Naive thymus-derived CD4-positive, alpha-beta T cell (primary cell): ENCODE data around the gene MGAT3. TPM values are rescaled to one million over a fixed set of nuclear protein-coding genes. Genes with fewer than 3 reads are reported as not detected.
"Not testable (repeated sequence)": the region's sequence is repeated elsewhere in the genome, so short reads cannot be mapped to it uniquely, and the experiment has no call there.

Experiments used
- ATAC-seq: fragments of 150-1000 bp; cut with Tn5 transposase; 2 replicates; pipeline ENCODE4 v1.10.0; 2021; ENCODE audit warnings: mild to moderate bottlenecking, moderate library complexity
- CTCF ChIA-PET: fragments of 350-600 bp; sonication (Branson Sonifier 250); formaldehyde crosslinking; loops from one replicate; lab custom pipeline; 2021; ENCODE audit warnings: antibody characterized with exemption; lab: Charles Lee
- POLR2A ChIA-PET: fragments of 350-600 bp; sonication (Branson Sonifier 250); formaldehyde crosslinking; loops from one replicate; lab custom pipeline; 2021; ENCODE audit warnings: antibody characterized with exemption, inconsistent platforms; lab: Charles Lee
- DNase-seq, 9 donors: peaks; one replicate each; pipeline versions ENCODE4 v3.0.0 to v3.0.0-alpha.2; 2020 to 2022; ENCODE audit warnings: mixed read lengths in 1 of 9
- H3K27ac ChIP-seq: one replicate; pipeline ENCODE4 v1.7.0; 2013; ENCODE audit warnings: mild to moderate bottlenecking, low read depth, low read length, moderate library complexity
- H3K27me3 ChIP-seq, 2 donors: one replicate each; pipeline ENCODE4 v1.7.0; 2013; ENCODE audit warnings: low read length in 2 of 2, mild to moderate bottlenecking in 2 of 2, moderate library complexity in 2 of 2; ENCODE audit not compliant: control insufficient read depth in 2 of 2, insufficient read depth in 2 of 2
- H3K36me3 ChIP-seq, 3 experiments: 1 replicate in 2 of 3; 2 replicates in 1 of 3; pipeline ENCODE4 v1.7.0; 2013; ENCODE audit warnings: low read length in 3 of 3, mild to moderate bottlenecking in 3 of 3, moderate library complexity in 1 of 3; ENCODE audit not compliant: insufficient read depth in 3 of 3, control insufficient read depth in 2 of 3
- H3K4me1 ChIP-seq, 2 donors: one replicate each; pipeline ENCODE4 v1.7.0; 2013; ENCODE audit warnings: low read length in 2 of 2, mild to moderate bottlenecking in 2 of 2, moderate library complexity in 1 of 2; ENCODE audit not compliant: control insufficient read depth in 2 of 2, insufficient read depth in 2 of 2
- H3K4me3 ChIP-seq: 2 replicates; pipeline ENCODE4 v1.7.0; 2013; ENCODE audit warnings: mild to moderate bottlenecking, low read length
- H3K9me3 ChIP-seq, 3 experiments: 1 replicate in 2 of 3; 2 replicates in 1 of 3; pipeline ENCODE4 v1.7.0; 2013; ENCODE audit warnings: low read length in 3 of 3; ENCODE audit not compliant: control insufficient read depth in 2 of 3
- H3K27ac Mint-ChIP-seq, 9 donors: one replicate each; pipeline ENCODE4 v1.8.0; 2020 to 2022; ENCODE audit warnings: mixed read lengths in 9 of 9, mild to moderate bottlenecking in 8 of 9, moderate library complexity in 5 of 9, inconsistent platforms in 2 of 9
- H3K27me3 Mint-ChIP-seq, 5 donors: one replicate each; pipeline ENCODE4 v1.8.0; 2021 to 2022; ENCODE audit warnings: mixed read lengths in 5 of 5, mild to moderate bottlenecking in 1 of 5
- H3K36me3 Mint-ChIP-seq, 5 donors: one replicate each; pipeline ENCODE4 v1.8.0; 2020 to 2022; ENCODE audit warnings: mixed read lengths in 5 of 5, mild to moderate bottlenecking in 3 of 5, inconsistent platforms in 1 of 5
- H3K4me1 Mint-ChIP-seq, 7 donors: one replicate each; pipeline ENCODE4 v1.8.0; 2020 to 2022; ENCODE audit warnings: mixed read lengths in 7 of 7, mild to moderate bottlenecking in 3 of 7, inconsistent platforms in 1 of 7
- H3K4me3 Mint-ChIP-seq, 10 donors: one replicate each; pipeline ENCODE4 v1.8.0; 2020 to 2022; ENCODE audit warnings: mild to moderate bottlenecking in 10 of 10, mixed read lengths in 10 of 10, moderate library complexity in 6 of 10, inconsistent platforms in 2 of 10
- H3K9me3 Mint-ChIP-seq, 11 donors: one replicate each; pipeline ENCODE4 v1.8.0; 2020 to 2022; ENCODE audit warnings: mixed read lengths in 11 of 11, mild to moderate bottlenecking in 4 of 11, inconsistent platforms in 1 of 11, moderate library complexity in 1 of 11
- intact Hi-C, 2 donors: fragments of 100-400 bp; cut with micrococcal nuclease; formaldehyde crosslinking; loops; one replicate each; pipeline ENCODE4 v1.15.1; 2023
- polyA plus RNA-seq, 2 donors: library from polyadenylated mRNA; unstranded; fragments of 300-500 nt; fragmentation: Illumina TruSeq; gene quantifications; one replicate each; pipeline ENCODE4 v1.2.3, GENCODE V29; 2021
- total RNA-seq, 6 experiments: library from RNA in 5 of 6; stranded (reverse) in 5 of 6; gene quantifications; 1 replicate in 5 of 6; 2 replicates in 1 of 6; pipeline ENCODE4 v1.2.3 and lab custom pipeline; 2021 to 2026

Gene MGAT3
- total and polyA plus RNA-seq, 7 experiments from 2014 or later, result 0.57 to 3.2 (median 1.0) TPM; not detected in 2

DNA sequence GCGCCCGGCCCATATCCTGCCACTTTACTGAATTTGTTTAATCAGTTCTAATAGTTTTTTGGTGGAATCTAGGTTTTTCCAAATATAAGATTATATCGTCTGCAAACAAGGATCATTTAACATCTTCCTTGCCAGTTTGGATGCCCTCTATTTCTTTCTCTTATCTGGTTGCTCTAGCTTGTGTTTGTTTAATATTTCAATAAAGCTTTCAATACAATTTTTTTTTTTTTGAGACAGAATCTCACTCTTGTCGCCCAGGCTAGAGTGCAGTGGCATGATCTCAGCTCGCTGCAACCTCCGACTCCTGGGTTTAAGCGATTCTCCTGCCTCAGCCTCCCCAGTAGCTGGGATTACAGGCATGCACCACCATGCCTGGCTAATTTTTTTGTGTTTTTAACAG lies 43.6 kb upstream of the MGAT3 start:
- Histone ChIP-seq H3K4me1 (peaks cover 12 to 62% of the 10 kb centered on the region in 2 donors), H3K36me3 (peaks cover 0 to 21% (median 12%) of the 10 kb centered on the region in 3 experiments), H3K27ac (peak overlapping the region; percentile 38)
- not testable (repeated sequence) for H3K9me3 ChIP-seq, H3K9me3 Mint-ChIP-seq, ATAC-seq, H3K27me3 ChIP-seq, DNase-seq, H3K4me3 ChIP-seq, H3K27me3 Mint-ChIP-seq
- Mint-ChIP-seq H3K36me3 (peaks cover 0 to 15% (median 5%) of the 10 kb centered on the region in 5 donors), H3K4me3 (peak overlapping the region in 9 of 10 donors; percentile 41 to 76 (median 69)), H3K4me1 (peaks cover 49 to 92% (median 70%) of the 10 kb centered on the region in 7 donors), H3K27ac (peak overlapping the region; percentile 58 to 93 (median 78))
- CTCF ChIA-PET, result interaction anchor here (1.1 to 4.5 kb wide), 4 partner anchors 10 to 116 kb away, joined by 5 to 39 read pairs (median 6); partner anchors contain the start of gene TAB1
- intact Hi-C loops, result loop anchor here in 1 of 2 donors (5.0 to 10.0 kb wide), 2 partner anchors 68 to 79 kb away; partner anchors contain the start of gene SYNGR1
- POLR2A ChIA-PET, result interaction anchor here (0.6 to 9.1 kb wide), 10 partner anchors 9 to 803 kb away, joined by 3 to 75 read pairs (median 6); partner anchors contain the start of genes ATF4, MIEF1, RPL3 and TAB1

DNA sequence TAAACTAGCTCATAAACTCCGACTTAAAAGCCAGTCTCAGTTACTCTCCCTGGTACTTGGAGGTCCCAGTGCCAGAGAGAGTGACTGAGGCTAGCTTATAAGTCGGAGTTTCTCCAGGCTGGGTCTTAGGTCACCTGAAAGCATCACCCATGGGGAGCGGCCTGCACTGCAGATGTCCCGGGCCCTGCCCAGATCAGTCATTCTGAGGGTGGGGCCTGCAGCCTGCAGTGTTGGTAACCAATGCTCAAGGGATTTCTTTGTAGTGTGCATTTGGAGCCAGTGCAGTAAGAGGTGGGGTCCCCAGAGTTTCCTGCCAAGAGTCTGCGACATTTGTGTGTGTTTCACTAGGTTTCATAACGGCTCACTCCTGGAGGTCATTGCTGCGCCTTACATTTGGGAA lies 42.4 kb upstream of the MGAT3 start:
- intact Hi-C loops, result loop anchor here in 1 of 2 donors (5.0 to 10.0 kb wide), 2 partner anchors 70 to 78 kb away; partner anchors contain the start of gene SYNGR1
- POLR2A ChIA-PET, result interaction anchor here (0.6 to 9.1 kb wide), 7 partner anchors 10 to 106 kb away, joined by 3 to 75 read pairs (median 4); partner anchors contain the start of genes ATF4 and TAB1

DNA sequence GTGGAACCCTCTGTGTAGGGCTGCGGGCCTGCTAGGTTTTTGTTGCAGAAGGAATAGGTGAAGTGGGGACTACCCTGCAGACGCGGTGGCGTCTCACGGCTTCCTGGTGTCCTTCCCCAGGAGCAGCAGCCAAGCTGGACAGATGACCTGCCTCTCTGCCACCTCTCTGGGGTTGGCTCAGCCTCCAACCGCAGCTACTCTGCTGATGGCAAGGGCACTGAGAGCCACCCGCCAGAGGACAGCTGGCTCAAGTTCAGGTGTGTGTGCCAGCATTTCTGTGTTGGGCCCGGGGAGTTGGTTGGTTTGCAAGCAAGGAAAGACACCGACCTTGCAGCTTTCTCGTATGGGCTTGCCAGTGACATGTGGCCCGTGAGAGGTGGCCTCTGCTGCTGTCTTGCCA lies 41.9 kb upstream of the MGAT3 start:
- no peak overlapping the region for H3K4me3 ChIP-seq
- intact Hi-C loops, result loop anchor here in 1 of 2 donors (5.0 to 10.0 kb wide), 2 partner anchors 70 to 77 kb away; partner anchors contain the start of gene SYNGR1
- peaks cover 0 to 38% (median 12%) of the 10 kb centered on the region in 3 experiments for H3K36me3 ChIP-seq
- Mint-ChIP-seq H3K4me1 (peaks cover 41 to 91% (median 67%) of the 10 kb centered on the region in 7 donors), H3K36me3 (peaks cover 12 to 27% (median 20%) of the 10 kb centered on the region in 5 donors), H3K27me3 (no peaks in the 10 kb centered on the region), H3K9me3 (no peaks in the 10 kb centered on the region), H3K4me3 (peak overlapping the region; percentile 14 to 78 (median 72)), H3K27ac (peak overlapping the region in 6 of 9 donors; percentile 79 to 93 (median 89))
- no peaks in the 10 kb centered on the region for H3K27me3 ChIP-seq
- ChIA-PET CTCF (interaction anchor here (1.1 to 2.8 kb wide), 3 partner anchors 16 to 87 kb away, joined by 3 to 13 read pairs (median 4); partner anchors contain the start of gene TAB1), POLR2A (interaction anchor here (0.8 to 9.1 kb wide), 6 partner anchors 9 to 106 kb away, joined by 3 to 75 read pairs (median 10); partner anchors contain the start of genes ATF4 and TAB1)
- H3K4me1 ChIP-seq, result peaks cover 12 to 62% of the 10 kb centered on the region in 2 donors
- ATAC-seq (no peak), DNase-seq (no peak)
- peak overlapping the region; percentile 38 for H3K27ac ChIP-seq
- no peaks in the 10 kb centered on the region for H3K9me3 ChIP-seq

More for the DNA sequence above, 42.4 kb upstream of the MGAT3 start:
- peaks cover 0 to 33% (median 12%) of the 10 kb centered on the region in 3 experiments for H3K36me3 ChIP-seq
- Mint-ChIP-seq H3K27me3 (no peaks in the 10 kb centered on the region), H3K27ac (peak overlapping the region in 8 of 9 donors; percentile 54 to 93 (median 86)), H3K4me3 (peak overlapping the region; percentile 14 to 78 (median 72)), H3K36me3 (peaks cover 9 to 24% (median 16%) of the 10 kb centered on the region in 5 donors), H3K9me3 (no peaks in the 10 kb centered on the region), H3K4me1 (peaks cover 45 to 94% (median 70%) of the 10 kb centered on the region in 7 donors)
- no peaks in the 10 kb centered on the region for H3K9me3 ChIP-seq
- no peak overlapping the region for H3K4me3 ChIP-seq
- CTCF ChIA-PET, result interaction anchor here (1.0 to 4.5 kb wide), 3 partner anchors 15 to 87 kb away, joined by 3 to 39 read pairs (median 5); partner anchors contain the start of gene TAB1
- ATAC-seq (no peak), DNase-seq (peak in 3 of 9 donors; percentile 22 to 25 (median 23))
- peak overlapping the region; percentile 38 for H3K27ac ChIP-seq
- H3K27me3 ChIP-seq, result no peaks in the 10 kb centered on the region
- H3K4me1 ChIP-seq, result peaks cover 12 to 62% of the 10 kb centered on the region in 2 donors

DNA sequence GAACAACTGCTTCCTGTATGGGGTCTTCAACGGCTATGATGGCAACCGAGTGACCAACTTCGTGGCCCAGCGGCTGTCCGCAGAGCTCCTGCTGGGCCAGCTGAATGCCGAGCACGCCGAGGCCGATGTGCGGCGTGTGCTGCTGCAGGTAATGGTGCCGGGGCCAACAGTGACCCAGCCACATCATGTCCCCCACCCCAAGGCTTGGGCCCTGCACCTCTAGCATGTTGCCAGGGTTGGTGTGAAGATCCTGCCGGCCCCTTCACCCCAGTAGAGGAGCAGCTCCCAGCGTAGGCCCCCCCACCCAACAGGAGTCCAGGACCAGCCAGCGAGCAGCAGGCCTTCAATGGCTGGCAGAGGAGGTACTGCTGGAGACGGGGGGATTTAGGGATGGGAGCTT lies 41.3 kb upstream of the MGAT3 start:
- Mint-ChIP-seq H3K4me1 (peaks cover 40 to 88% (median 65%) of the 10 kb centered on the region in 7 donors), H3K9me3 (no peaks in the 10 kb centered on the region), H3K27ac (peak overlapping the region in 6 of 9 donors; percentile 80 to 93 (median 86)), H3K4me3 (peak overlapping the region in 4 of 10 donors; percentile 71 to 76 (median 72)), H3K27me3 (no peaks in the 10 kb centered on the region), H3K36me3 (peaks cover 12 to 31% (median 21%) of the 10 kb centered on the region in 5 donors)
- Histone ChIP-seq H3K27me3 (no peaks in the 10 kb centered on the region), H3K9me3 (no peaks in the 10 kb centered on the region), H3K4me1 (peaks cover 12 to 61% of the 10 kb centered on the region in 2 donors), H3K36me3 (peaks cover 0 to 44% (median 15%) of the 10 kb centered on the region in 3 experiments), H3K27ac (no peak overlapping the region), H3K4me3 (no peak overlapping the region)
- POLR2A ChIA-PET, result interaction anchor here (0.6 to 9.1 kb wide), 10 partner anchors 9 to 105 kb away, joined by 3 to 75 read pairs (median 4); partner anchors contain the start of genes ATF4 and TAB1
- intact Hi-C loops, result loop anchor here in 1 of 2 donors (10.0 kb wide), 1 partner anchor 71 kb away; the partner anchor contains the start of gene SYNGR1
- CTCF ChIA-PET, result interaction anchor here (0.9 to 2.8 kb wide), 4 partner anchors 16 to 86 kb away, joined by 3 to 13 read pairs (median 4); partner anchors contain the start of gene TAB1
- DNase-seq (no peak), ATAC-seq (no peak)

DNA sequence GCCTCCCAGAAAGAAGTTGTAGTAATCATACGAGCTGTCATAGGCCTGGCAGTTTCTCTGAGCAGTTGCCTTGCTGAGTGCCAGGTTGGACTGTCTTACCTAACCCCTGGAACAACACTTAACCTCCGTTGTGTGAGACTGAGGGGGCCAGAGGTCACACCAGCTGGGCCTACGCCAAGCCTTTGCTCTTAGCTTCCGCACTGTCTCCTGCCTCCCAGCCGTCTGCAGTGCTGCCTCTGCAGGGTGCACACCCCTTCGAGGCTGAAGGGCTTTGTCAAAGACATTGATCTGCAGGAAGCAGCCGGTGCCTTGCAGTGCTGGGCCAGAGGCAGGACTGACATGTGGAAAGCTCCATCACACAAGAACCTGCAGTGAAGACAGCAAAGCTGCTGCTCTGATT lies 40.5 kb upstream of the MGAT3 start:
- ChIA-PET POLR2A (interaction anchor here (0.7 to 9.1 kb wide), 9 partner anchors 9 to 104 kb away, joined by 3 to 75 read pairs (median 4); partner anchors contain the start of genes ATF4 and TAB1), CTCF (interaction anchor here (0.9 to 2.8 kb wide), 3 partner anchors 17 to 80 kb away, joined by 4 to 13 read pairs (median 5); partner anchors contain the start of gene TAB1)
- Mint-ChIP-seq H3K9me3 (no peaks in the 10 kb centered on the region), H3K27me3 (no peaks in the 10 kb centered on the region), H3K27ac (peak overlapping the region; percentile 11 to 90 (median 82)), H3K4me3 (peak overlapping the region in 9 of 10 donors; percentile 33 to 75 (median 69)), H3K36me3 (peaks cover 16 to 39% (median 19%) of the 10 kb centered on the region in 5 donors), H3K4me1 (peaks cover 32 to 84% (median 57%) of the 10 kb centered on the region in 7 donors)
- intact Hi-C loops, result loop anchor here in 1 of 2 donors (1.0 to 10.0 kb wide), 3 partner anchors 28 to 72 kb away; partner anchors contain the start of gene SYNGR1
- no peak overlapping the region for H3K27ac ChIP-seq
- peaks cover 12 to 54% of the 10 kb centered on the region in 2 donors for H3K4me1 ChIP-seq
- H3K27me3 ChIP-seq, result no peaks in the 10 kb centered on the region
- H3K36me3 ChIP-seq, result peaks cover 3 to 52% (median 15%) of the 10 kb centered on the region in 3 experiments
- no peaks in the 10 kb centered on the region for H3K9me3 ChIP-seq
- peak in 7 of 9 donors; percentile 43 to 57 (median 48) for DNase-seq
- ATAC-seq, result no peak
- no peak overlapping the region for H3K4me3 ChIP-seq

DNA sequence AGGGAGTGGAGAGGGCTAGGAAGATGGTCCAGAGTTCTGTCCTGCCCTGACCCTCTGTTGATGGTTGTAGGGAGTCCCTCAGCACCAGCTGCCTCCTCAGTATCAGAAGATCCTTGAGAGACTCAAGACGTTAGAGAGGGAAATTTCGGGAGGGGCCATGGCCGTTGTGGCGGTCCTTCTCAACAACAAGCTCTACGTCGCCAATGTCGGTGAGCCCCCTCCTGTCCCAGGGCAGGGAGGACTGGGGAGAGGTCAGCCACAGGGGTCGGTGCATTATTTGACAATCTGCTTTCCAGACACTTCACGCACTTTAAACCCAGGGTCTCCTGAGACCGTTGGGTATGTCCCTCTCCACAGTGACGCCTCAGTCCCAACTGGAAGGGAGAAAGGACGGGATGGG lies 39.2 kb upstream of the MGAT3 start:
- no peaks in the 10 kb centered on the region for H3K9me3 ChIP-seq
- ChIA-PET POLR2A (interaction anchor here (0.7 to 9.1 kb wide), 5 partner anchors 12 to 88 kb away, joined by 3 to 75 read pairs (median 5); partner anchors contain the start of gene TAB1), CTCF (interaction anchor here (0.6 to 2.8 kb wide), 5 partner anchors 18 to 477 kb away, joined by 3 to 13 read pairs (median 3); partner anchors contain the start of genes MIEF1 and TAB1)
- H3K4me1 ChIP-seq, result peaks cover 0 to 43% of the 10 kb centered on the region in 2 donors
- H3K4me1 Mint-ChIP-seq, result peaks cover 21 to 73% (median 45%) of the 10 kb centered on the region in 7 donors
- H3K27ac ChIP-seq, result no peak overlapping the region
- H3K4me3 ChIP-seq, result no peak overlapping the region
- H3K27me3 ChIP-seq, result no peaks in the 10 kb centered on the region
- intact Hi-C loops, result loop anchor here in 1 of 2 donors (2.0 to 10.0 kb wide), 2 partner anchors 29 to 73 kb away; partner anchors contain the start of gene SYNGR1
- no peak for ATAC-seq
- no peak overlapping the region for H3K27ac Mint-ChIP-seq
- DNase-seq, result no peak
- H3K4me3 Mint-ChIP-seq, result no peak overlapping the region
- H3K9me3 Mint-ChIP-seq, result no peaks in the 10 kb centered on the region
- H3K36me3 ChIP-seq, result peaks cover 8 to 62% (median 15%) of the 10 kb centered on the region in 3 experiments
- H3K36me3 Mint-ChIP-seq, result peaks cover 21 to 48% (median 24%) of the 10 kb centered on the region in 5 donors
- H3K27me3 Mint-ChIP-seq, result no peaks in the 10 kb centered on the region
